Measurements from ENCODE around the gene CLIP1. TPM values are rescaled to one million over a fixed set of nuclear protein-coding genes. Genes with fewer than 3 reads are reported as not detected.

CLIP1 gene
- total RNA-seq, 1 donor from 2014 or later, result 110 TPM

DNA sequence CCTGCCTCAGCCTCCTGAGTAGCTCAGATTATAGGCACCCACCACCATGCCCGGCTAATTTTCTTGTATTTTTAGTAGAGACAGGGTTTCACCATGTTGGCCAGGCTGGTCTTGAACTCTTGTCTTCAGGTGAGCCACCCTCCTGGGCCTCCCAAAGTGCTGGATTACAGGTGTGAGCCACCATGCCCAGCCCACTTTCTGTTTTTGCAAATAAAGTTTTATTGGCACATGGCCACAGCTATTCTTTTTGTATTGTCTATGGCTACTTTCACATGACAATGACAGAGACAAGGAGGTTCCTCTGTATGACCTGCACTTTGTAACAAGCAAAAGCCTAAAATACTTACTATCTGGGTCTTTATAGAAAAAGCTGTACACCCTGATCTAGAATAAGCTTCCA is 176.9 kb downstream of the CLIP1 start:
- no peak for DNase-seq (ENCODE audit: low spot score)

DNA sequence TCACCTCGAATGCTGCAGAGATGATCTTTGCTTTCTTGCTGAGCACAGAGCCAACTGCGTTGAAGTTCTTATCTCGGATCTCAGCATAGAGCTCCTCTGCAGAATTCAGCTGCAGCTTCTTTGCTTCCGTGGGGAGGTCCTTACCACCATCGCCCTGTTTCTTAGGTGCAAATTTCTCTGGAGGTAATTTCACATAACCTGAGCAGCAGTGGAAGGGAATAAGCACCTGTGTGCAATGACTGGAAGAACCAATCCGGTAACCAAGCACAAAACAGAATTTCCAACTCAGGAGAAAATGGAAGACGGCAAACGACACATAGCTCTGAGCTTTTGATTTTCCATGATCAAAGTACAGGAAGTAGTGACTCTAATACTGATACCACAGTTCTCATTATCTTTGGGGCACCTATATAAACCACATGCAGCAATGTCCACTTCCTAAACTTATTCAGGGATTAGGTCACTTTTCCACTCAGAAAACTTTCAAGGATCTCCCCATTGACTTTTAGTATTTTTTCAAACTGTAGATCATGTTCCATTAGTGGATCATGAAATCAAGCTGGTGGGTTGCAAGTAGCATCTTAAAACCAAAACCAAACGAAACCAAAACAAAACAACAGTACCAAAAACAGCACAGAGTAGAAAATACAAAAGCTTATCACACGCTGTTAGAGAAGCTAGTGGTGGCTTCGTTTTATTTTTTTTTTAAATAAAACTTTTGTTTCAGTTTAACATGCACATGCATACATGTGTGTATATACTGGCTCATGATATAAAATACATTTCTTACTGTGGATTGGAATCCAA is 177.7 kb downstream of the CLIP1 start:
- no peak for DNase-seq (ENCODE audit: low spot score)

DNA sequence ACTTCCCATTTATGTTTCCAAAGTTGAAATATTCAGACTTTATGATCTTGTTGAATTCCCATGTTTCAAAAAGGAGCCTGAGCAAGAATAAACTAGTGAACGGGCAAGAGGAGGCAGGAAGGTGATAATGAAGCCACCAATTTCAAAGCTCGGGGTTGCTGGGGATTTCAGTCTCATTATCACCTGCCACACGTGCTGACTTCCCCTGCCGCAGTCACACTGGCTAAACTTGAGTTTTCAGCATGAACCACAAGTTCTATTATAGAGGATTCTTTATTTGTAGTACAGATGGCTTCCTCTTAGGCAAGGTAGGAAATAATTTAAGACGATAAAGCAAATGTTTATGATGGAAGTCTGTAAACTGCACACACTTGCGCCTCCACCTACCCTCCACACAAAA is 178.5 kb downstream of the CLIP1 start:
- DNase-seq (ENCODE audit: low spot score), result no peak

DNA sequence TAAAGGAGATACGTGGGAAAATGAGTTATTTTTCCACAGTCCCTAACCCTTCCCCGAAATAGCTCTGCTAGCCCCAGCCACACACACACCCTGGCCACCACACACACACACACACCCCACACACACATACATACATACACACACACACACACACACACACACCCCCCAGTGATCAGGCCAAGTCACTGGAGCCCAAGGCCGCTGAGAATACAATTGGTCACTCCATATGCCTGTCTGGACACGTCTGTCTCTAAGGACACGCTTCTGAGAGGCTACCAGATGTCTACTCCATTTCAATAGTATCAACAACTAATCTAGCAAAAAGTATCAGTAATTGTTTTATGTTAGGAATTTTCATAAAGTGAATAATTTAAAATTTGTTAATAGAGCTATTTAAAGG is 183.6 kb downstream of the CLIP1 start:
- no peak for DNase-seq (ENCODE audit: low spot score)

DNA sequence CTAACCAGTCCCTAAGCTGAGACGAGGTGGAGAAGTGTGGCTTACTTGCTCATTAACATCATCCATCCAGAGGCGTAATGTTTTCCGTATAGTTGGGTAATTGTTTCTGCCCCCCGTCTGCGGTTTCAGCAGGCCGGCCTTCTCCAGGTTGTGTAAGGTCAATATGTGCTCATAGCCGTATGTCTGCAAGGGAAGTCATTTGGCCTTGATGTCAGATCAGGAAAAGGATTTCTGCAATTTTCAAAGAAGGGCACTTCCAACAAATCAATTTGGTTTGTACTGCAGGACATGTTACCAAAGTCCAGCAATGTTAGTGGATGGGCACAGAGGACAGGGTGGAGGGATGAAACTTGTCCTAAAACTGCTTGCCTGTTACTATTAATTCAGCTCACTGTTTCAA is 186.7 kb downstream of the CLIP1 start:
- DNase-seq (ENCODE audit: low spot score), result no peak

DNA sequence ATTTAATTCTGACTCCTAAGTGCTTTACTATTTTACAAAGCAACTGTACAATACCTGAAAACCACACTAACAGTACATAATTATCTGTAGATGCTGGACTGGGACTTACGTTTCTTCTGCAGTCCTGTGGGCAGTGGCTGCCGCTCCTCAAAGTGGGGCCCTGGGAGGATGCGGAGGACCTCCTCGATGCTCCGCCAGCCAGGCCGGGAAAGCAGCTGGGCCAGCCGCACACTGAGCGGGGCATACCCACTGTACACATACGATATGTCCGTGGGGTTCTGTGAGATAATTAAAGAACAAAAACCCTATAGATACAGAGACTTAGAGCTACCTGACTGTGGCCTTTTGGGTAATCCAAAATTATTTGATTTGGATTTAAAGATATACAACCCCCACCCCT is 189.8 kb downstream of the CLIP1 start:
- no peak for DNase-seq (ENCODE audit: low spot score)

DNA sequence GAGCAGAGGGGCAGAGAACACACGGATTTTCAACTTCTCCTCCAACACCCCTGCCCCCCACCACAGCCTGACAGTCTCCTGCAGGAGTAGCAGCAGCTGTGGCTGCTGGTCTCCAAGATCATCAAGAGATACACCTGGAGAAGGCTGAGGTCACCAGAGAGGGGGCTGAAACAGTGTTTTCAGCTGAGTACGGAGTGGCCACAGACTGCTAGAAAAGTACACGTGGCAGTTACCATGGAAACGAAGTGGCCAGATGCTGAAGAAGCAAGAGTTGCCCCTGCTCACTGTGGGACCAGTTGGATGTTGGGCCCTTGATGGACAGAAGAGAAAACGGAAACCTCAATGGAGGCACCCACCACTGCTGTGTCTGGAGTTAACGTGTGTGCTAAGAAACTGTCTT is 191.7 kb downstream of the CLIP1 start:
- no peak for DNase-seq (ENCODE audit: low spot score)

DNA sequence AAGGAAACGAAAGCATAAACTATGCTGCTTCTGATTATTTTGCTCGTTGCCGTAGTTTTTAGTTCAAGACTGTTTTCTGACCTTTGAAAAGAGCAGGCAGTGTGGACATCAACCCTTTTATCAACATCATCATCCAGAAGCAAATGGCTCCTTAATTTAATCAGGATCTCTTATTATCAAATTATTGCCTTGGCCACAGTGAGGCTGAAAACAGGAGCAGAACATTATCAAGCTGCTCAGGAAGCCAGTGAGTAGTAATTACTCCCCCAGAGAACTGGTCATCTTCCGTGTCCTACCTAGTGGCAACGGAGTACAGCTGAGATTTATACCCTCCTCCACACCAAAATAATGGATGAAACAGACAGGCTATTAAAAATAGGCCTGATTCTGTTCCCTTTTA is 194.4 kb downstream of the CLIP1 start:
- DNase-seq (ENCODE audit: low spot score), result no peak

DNA sequence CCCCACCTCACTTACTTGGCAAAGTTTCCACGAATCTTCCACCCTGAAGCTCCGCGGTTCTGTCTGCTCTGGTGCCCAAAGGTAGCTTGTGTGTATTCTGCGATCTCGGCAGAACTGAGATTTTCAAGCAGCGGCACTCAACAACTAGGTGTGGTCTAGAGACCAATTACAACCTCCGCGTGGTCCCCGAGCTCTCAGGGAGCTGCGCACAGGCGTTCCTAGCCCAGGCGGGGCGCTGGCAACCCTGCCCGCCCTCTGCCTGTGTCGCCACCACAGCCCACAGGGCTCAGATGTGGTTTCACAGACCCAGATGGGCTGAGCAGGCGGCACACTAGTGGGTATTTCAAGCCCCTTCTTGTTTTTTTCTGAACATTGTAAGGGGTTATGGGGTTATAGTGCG is 195.1 kb downstream of the CLIP1 start:
- no peak for DNase-seq (ENCODE audit: low spot score)

DNA sequence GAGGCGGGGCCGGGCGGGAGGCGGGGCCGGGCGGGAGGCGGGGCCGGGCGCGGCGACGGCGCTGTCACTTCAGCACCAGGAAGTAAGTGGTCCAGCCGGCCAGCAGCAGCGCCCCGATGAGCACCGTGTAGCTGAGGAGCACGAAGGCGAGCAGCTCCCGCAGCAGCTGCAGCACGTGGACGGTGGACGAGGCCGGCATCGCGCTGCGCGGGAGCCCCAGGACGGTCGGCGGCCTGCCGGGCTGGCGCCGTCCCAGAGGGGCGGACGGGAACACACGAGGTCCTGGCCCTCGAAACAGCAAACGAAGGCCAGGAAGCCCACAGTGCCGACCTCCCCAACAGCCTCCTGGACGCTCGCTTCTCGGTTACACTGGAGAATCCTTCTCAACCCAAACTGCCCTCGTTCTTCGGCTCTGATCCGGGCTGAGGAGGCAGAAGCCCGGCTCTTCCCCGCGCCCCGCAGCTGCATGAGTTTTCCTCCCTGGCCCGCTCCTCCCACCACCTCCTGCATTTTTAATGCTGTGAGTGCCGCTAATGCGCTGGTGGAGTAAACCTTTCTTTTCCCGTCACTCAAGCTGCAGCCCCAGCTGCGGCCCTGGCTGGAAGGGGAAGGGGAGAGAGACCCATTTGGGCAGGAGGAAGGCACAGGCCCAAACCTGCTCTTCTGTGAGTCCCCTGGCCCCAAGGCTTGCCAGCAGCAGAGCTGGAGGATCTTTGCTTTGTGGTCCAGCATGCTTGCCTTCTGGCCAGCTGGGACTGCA is 195.9 kb downstream of the CLIP1 start:
- DNase-seq (ENCODE audit: low spot score), result no peak

DNA sequence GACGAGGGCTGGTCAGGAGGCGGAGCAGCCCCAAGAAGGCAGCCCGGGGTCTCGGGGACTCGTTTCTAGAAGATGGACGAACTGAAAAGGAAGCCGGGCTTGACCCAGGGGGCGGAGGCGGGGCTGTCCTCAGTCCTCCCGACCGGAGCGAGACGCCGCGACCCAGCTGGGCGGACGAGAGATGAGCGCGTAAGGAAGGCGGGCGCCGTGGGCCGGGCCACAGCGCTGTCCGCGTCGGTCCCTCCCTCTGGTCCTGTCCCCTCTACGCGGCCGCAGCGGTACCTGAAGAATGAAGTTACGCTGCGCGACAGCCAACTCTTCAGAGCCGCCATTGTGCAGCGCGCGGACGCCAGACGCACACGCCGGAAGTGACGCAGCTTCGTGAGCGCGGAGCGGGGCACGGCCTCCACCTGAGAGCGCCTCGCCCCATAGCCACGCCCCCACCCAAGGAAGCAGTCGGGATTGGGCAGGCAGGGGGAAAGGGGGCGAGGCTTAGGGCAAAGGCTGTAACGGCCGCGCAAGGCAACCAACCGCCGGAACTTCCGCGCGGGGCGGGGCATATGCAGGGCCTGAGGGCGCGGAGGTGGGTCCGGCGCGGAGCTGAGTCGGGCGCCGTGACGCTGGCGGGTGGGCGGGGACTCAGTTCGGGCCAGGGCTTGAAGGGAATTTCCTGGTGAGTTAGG is 196.6 kb downstream of the CLIP1 start, which contains the start of gene DIABLO:
TSS of gene DIABLO (minus strand) at position 370 of the 683 bp plus-strand sequence. CDS start at position 332, 38 bp downstream.
- DNase-seq (ENCODE audit: low spot score), result peak; percentile 100

Other genes with a start within 250 kb of the CLIP1 start
- gene IL31, start 248.4 kb downstream of the CLIP1 start, total RNA-seq, result not detected
- gene LRRC43, start 239.5 kb downstream of the CLIP1 start, total RNA-seq, result 0.86 TPM
- not detected for gene B3GNT4, start 219.0 kb downstream of the CLIP1 start, total RNA-seq
- 62.2 TPM for gene DIABLO, start 196.6 kb downstream of the CLIP1 start, total RNA-seq
- 19.9 TPM for gene VPS33A, start 156.2 kb downstream of the CLIP1 start, total RNA-seq
- 32.2 TPM for gene ZCCHC8, start 78.3 kb upstream of the CLIP1 start, total RNA-seq
- 72.5 TPM for gene RSRC2, start 104.3 kb upstream of the CLIP1 start, total RNA-seq
- gene KNTC1, start 104.6 kb upstream of the CLIP1 start, total RNA-seq, result 21.6 TPM

Data from ureter (tissue), 1 donor.